ENCODE results near the gene LCP1. TPM values are rescaled to one million over a fixed set of nuclear protein-coding genes. Genes with fewer than 3 reads are reported as not detected.
A peak's percentile ranks its signal among the peaks of the same experiment; 100 is the strongest.

LCP1 gene
- total and polyA plus RNA-seq, 12 donors = 17.3 to 109 (median 59.8) TPM

DNA sequence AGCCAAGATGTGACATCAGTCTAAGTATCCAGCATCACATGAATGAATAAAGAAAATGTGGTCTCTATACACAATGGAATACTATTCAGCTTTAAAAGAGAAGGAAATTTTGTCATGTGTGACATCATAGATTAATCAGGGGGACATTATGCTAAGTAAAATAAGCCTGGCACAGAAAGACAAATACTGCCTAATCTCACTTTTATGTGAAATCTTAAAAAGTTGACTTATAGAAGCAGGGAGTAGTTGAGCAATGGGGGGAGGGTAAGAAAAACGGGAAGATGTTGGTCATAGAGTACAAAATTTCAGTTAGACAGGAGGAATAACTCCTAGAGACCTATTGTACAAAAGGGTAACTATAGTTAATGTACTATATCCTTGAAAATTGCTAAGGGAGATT lies 10.4 kb upstream of the LCP1 start:
- Histone ChIP-seq H3K9me3 (replicated peaks in 1 of 3) (no peaks in the 10 kb centered on the region), H3K4me3 (no peak overlapping the region), H3K27me3 (no peaks in the 10 kb centered on the region), H3K27ac (no peak overlapping the region), H3K4me1 (replicated peaks in 1 of 2) (peaks cover 0 to 7% of the 10 kb centered on the region in 2 donors), H3K36me3 (replicated peaks in 1 of 2) (no peaks in the 10 kb centered on the region)
- DNase-seq = no peak
- TF ChIP-seq, protein P1, sequence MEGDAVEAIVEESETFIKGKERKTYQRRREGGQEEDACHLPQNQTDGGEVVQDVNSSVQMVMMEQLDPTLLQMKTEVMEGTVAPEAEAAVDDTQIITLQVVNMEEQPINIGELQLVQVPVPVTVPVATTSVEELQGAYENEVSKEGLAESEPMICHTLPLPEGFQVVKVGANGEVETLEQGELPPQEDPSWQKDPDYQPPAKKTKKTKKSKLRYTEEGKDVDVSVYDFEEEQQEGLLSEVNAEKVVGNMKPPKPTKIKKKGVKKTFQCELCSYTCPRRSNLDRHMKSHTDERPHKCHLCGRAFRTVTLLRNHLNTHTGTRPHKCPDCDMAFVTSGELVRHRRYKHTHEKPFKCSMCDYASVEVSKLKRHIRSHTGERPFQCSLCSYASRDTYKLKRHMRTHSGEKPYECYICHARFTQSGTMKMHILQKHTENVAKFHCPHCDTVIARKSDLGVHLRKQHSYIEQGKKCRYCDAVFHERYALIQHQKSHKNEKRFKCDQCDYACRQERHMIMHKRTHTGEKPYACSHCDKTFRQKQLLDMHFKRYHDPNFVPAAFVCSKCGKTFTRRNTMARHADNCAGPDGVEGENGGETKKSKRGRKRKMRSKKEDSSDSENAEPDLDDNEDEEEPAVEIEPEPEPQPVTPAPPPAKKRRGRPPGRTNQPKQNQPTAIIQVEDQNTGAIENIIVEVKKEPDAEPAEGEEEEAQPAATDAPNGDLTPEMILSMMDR (IDR thresholded peaks at IDR 0.05) = no peak
- TF ChIP-seq POLR2A (IDR thresholded peaks at IDR 0.05) = no peak
- WGBS, 4 donors = 26 to 77% (median 41%) methylated on average over 1 of the region's 1 CpG
- intact Hi-C loops (cut with DNase I) = no loop called here

DNA sequence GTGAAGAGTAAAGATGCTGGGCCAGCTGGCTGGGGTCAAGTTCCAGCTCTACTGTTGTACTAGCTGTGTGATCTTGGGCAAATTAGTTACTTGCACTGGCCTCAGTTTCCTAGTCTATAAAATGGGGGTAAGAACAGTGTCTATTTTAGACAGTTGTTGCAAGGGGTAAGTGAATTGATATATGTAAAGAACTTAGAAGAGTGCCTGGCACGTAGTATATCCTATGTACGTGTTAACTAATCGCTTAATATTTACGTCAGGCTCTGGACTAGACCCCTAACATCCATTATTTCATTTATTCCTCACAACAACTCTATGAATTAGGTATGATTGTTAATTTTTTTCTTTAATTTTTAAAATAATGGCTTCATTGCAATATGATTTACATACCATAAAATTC lies 3.7 kb upstream of the LCP1 start:
- WGBS, 4 donors = 85 to 96% (median 87%) methylated on average over 4 of the region's 4 CpGs
- Histone ChIP-seq H3K27me3 (no peaks in the 10 kb centered on the region), H3K4me1 (replicated peaks in 1 of 2) (no peaks in the 10 kb centered on the region), H3K4me3 (no peak overlapping the region), H3K9me3 (replicated peaks in 1 of 3) (no peaks in the 10 kb centered on the region), H3K36me3 (replicated peaks in 1 of 2) (no peaks in the 10 kb centered on the region), H3K27ac (no peak overlapping the region)
- DNase-seq = no peak
- TF ChIP-seq, protein P1 (IDR thresholded peaks at IDR 0.05) = no peak
- TF ChIP-seq POLR2A (IDR thresholded peaks at IDR 0.05) = no peak
- intact Hi-C loops (cut with DNase I) = no loop called here

DNA sequence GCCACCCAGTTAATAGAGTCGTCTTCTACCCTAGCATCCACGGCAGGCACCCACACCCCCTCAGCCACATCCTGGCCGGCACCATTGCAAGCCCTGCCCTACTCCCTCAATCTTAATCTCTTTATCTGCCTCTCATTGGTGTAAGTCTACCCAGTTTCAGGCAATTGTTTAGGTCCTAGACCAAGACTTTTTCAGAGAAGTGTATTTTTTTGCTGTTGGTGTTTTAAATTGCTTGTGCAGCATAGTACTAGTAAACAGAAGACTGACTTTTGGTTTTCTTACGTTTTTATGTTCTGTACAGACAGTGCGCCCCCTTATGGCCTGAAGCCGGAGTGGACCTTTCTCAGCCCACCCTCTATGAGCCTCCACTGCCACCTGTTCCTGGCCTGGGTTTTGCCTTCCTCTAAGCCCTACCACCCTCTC lies 2.3 kb upstream of the LCP1 start:
- Histone ChIP-seq H3K4me3 (no peak overlapping the region), H3K36me3 (replicated peaks in 1 of 2) (no peaks in the 10 kb centered on the region), H3K27me3 (no peaks in the 10 kb centered on the region), H3K4me1 (replicated peaks in 1 of 2) (no peaks in the 10 kb centered on the region), H3K9me3 (replicated peaks in 1 of 3) (no peaks in the 10 kb centered on the region), H3K27ac (no peak overlapping the region)
- intact Hi-C loops (cut with DNase I) = no loop called here
- DNase-seq = peak in 2 of 7 donors; percentile 24 to 28
- TF ChIP-seq, protein P1 (IDR thresholded peaks at IDR 0.05) = peak in 5 of 6 experiments; percentile 9 to 41 (median 36)
- TF ChIP-seq POLR2A (IDR thresholded peaks at IDR 0.05) = no peak
- WGBS, 4 donors = 49 to 54% (median 50%) methylated on average over 6 of the region's 6 CpGs

GRCh38 chr13:46183018-46183946 lies 1.3 kb upstream of the LCP1 start:
- Histone ChIP-seq H3K27ac (peak overlapping the region in 1 of 5 donors; percentile 32), H3K27me3 (no peaks in the 10 kb centered on the region), H3K9me3 (replicated peaks in 1 of 3) (no peaks in the 10 kb centered on the region), H3K36me3 (replicated peaks in 1 of 2) (no peaks in the 10 kb centered on the region), H3K4me3 (no peak overlapping the region), H3K4me1 (replicated peaks in 1 of 2) (no peaks in the 10 kb centered on the region)
- no peak for DNase-seq
- WGBS, 4 donors = 81 to 87% (median 84%) methylated on average over 15 of the region's 15 CpGs
- intact Hi-C loops (cut with DNase I) = no loop called here
- no peak for TF ChIP-seq POLR2A (IDR thresholded peaks at IDR 0.05)
- TF ChIP-seq, protein P1 (IDR thresholded peaks at IDR 0.05) = no peak
